GM06990 (cell line): ENCODE results near the gene TP53TG5.

Source experiments
- DNase-seq: peaks from one replicate; pipeline ENCODE4 v3.0.0-alpha.2; 2011; ENCODE audit not compliant: insufficient read length; ENCODE audit errors: extremely low read depth
- H3K27me3 ChIP-seq: replicated peaks from 2 replicates; pipeline ENCODE4 v1.6.0; 2011; ENCODE audit warnings: low read length; ENCODE audit not compliant: control insufficient read depth, insufficient read depth
- H3K36me3 ChIP-seq: 2 replicates; pipeline ENCODE4 v1.5.1; 2011; ENCODE audit warnings: low read length; ENCODE audit not compliant: control insufficient read depth, insufficient read depth
- H3K4me3 ChIP-seq: replicated peaks from 2 replicates; pipeline ENCODE4 v1.5.1; 2011; ENCODE audit warnings: low read depth, mild to moderate bottlenecking, control low read depth, low read length
- CTCF ChIP-seq: IDR thresholded peaks from 2 replicates; pipeline ENCODE4 v1.5.1; 2011; ENCODE audit warnings: low read length, control low read depth, mild to moderate bottlenecking, inconsistent platforms; ENCODE audit not compliant: insufficient read depth, poor library complexity, severe bottlenecking

TP53TG5 gene

DNA sequence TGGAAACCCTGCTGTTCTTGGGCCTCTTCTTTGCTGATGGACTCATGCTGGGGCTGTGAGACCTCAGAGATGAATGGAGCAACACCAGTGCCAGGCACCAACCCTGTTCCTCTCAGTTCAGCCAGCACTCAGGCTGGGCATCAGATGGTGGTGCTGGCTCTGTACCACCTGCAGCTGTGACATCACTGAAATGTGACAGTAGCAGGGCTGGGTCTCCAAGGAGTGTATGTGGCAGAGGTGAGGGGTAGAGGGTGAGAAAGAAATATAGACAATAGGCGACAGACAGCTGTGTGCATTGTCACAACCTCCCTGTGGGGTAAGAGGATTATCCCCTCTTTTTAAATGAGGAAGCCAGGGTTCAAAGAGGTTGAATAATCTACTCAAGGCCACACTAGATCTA lies at the start of gene TP53TG5:
TP53TG5 (minus strand) TSS at position 135 of the 400 bp plus-strand sequence; CDS start at position 46, 89 bp downstream.
- no peak for DNase-seq
- Histone ChIP-seq H3K4me3 (no peak within 1 kb of the TSS), H3K36me3 (peaks cover 2% of the 10 kb centered on the region; the same call in 1 of the 2 replicates), H3K27me3 (no peaks in the 10 kb centered on the region; the same call in 1 of the 2 replicates)
- TF ChIP-seq CTCF: no peak

DNA sequence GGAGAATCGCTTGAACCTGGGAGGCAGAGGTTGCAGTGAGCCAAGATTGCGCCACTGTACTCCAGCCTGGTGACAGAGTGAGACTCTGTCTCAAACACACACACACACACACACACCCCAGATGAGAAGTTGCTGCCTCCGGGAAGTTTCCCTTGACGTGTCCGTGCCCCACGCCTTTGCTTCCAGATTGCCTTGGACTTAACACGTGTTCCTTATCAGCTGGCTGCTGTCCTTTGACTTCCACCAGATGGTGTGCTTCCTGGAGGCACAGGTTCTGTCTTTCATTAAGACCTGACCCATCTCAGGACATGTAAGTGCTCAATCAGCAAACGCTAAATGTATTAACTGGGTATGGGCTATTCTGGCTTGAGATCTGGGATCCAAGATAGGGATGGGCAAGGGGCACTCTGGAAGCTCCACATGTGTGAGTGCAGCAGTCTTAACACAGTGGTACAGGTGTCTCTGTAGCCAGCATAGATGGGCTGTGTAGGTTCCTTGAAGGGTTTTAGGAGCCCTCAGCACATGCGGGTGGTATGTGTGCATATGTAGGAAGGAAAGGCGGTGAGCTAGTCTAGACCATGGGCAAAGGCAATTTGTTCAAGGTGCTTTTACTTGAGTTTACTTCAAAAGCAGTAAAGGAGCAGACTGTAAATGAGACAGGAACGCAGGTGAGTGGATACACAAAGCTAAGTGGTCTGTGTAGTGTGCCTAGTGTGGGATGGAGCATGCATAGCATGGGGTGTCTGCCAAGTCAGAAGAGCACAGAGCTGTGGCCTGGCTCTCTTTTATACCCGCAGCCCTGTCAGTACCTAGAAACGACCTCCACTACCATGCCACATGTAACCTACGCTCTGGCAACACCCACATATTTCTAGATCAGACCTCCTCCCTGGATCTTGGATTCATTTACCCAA lies 49.4 kb upstream of the TP53TG5 start:
- DNase-seq: no peak
- Histone ChIP-seq H3K36me3 (peaks cover 15% of the 10 kb centered on the region), H3K27me3 (no peaks in the 10 kb centered on the region)

DNA sequence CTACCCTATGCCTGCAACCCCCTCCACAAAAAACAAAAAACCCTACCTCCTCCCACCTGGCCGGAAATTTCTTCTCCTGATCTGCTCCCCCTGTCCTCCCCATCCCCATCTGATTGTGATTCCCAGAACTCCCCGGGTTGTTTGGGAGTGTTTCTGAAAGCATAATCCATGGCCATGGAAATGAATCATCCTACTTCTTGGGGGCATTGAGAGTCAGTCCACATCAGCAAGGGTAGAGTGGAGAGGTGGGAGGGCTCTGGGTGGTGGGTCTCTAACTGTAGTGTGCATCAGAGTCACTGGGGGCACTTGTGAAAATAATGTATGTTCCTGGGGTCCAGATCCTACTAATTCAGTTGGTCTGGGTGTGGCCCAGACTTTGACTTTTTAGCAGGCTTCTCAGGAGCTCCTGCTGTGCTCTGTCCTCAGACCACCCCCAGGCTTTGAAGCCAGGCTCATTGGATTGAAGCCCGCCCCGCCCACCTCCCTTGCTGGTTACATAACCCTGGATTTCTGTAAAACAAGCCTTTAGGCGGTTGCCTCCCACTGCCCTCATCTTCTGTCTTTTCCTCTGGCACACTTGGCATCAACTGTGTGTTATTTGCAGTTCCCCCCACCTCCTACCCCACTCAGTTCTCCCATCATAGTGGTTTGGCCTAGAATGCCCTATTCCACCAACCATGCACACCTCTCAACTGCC lies 48.3 kb upstream of the TP53TG5 start:
- H3K36me3 ChIP-seq: peaks cover 17% of the 10 kb centered on the region
- H3K4me3 ChIP-seq: no peak overlapping the region
- no peak for TF ChIP-seq CTCF
- DNase-seq: no peak
- H3K27me3 ChIP-seq: no peaks in the 10 kb centered on the region

More for the DNA sequence above, 49.4 kb upstream of the TP53TG5 start:
- no peak overlapping the region for H3K4me3 ChIP-seq
- no peak for TF ChIP-seq CTCF

GRCh38 chr20:45425561-45425960 lies 47.4 kb upstream of the TP53TG5 start:
- Histone ChIP-seq H3K4me3 (no peak overlapping the region), H3K27me3 (no peaks in the 10 kb centered on the region), H3K36me3 (peaks cover 25% of the 10 kb centered on the region)
- DNase-seq: no peak
- no peak for TF ChIP-seq CTCF

DNA sequence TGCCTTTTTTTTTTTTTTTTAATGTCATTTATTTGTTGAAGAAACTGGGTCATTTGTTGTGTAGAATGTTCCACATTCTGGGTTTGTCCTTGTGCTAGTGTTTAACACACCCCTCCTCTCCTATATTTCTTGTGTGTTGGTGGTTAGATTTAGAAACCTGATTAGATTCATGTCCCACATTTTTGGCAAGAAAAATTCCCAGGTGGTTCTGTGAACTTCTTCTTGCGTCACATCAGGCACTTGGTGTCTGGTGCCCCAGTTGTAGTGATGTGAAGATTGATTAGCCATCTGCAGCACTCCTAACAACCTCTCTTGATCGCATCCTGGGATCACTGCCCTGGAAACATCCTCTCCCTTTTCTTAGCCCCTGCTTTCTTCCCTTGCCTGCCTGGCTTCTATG lies 45.6 kb upstream of the TP53TG5 start:
- Histone ChIP-seq H3K36me3 (peaks cover 30% of the 10 kb centered on the region), H3K27me3 (no peaks in the 10 kb centered on the region), H3K4me3 (no peak overlapping the region)
- DNase-seq: no peak
- no peak for TF ChIP-seq CTCF
